Measurements from ENCODE around the gene FRY.

GRCh38 chr13:32045982-32046785, 14.6 kb downstream of the FRY start:
- TF ChIP-seq, protein P1, sequence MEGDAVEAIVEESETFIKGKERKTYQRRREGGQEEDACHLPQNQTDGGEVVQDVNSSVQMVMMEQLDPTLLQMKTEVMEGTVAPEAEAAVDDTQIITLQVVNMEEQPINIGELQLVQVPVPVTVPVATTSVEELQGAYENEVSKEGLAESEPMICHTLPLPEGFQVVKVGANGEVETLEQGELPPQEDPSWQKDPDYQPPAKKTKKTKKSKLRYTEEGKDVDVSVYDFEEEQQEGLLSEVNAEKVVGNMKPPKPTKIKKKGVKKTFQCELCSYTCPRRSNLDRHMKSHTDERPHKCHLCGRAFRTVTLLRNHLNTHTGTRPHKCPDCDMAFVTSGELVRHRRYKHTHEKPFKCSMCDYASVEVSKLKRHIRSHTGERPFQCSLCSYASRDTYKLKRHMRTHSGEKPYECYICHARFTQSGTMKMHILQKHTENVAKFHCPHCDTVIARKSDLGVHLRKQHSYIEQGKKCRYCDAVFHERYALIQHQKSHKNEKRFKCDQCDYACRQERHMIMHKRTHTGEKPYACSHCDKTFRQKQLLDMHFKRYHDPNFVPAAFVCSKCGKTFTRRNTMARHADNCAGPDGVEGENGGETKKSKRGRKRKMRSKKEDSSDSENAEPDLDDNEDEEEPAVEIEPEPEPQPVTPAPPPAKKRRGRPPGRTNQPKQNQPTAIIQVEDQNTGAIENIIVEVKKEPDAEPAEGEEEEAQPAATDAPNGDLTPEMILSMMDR (IDR thresholded peaks at IDR 0.05), result no peak
- no peak for TF ChIP-seq POLR2A (IDR thresholded peaks at IDR 0.05)
- TF ChIP-seq POLR2AphosphoS5 (IDR thresholded peaks at IDR 0.05), result no peak

All from gastroesophageal sphincter (tissue), 3 donors.